ENCODE measurements around the gene PPP3R1.

Gene PPP3R1

DNA sequence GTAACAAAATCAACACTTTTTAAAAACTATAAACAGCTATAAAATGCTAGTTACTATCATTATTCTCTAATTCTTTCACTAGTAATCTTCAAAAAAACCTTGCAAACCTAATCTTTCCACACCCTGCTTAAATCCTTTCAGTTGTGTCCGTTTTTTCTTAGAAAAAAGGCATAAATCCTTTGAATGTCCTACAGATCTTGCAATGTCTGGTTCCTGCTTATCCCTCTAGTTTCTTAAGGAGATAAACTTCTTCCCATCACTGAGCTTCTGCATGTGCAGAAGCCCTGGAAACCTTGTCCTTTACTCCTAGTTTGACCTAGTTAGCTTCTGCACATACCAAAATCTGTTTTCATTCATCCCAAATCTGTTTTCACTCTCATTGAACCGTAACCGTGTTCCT lies 95.9 kb downstream of the PPP3R1 start:
- no peaks in the 10 kb centered on the region for H3K4me1 ChIP-seq (ENCODE audit: control insufficient read depth, insufficient read depth, low read length)
- peaks cover 4% of the 10 kb centered on the region; the same call in 1 of the 2 replicates for H3K36me3 ChIP-seq (ENCODE audit: control insufficient read depth, insufficient read depth, low read length)
- no peak for DNase-seq (ENCODE audit: low read depth, low spot score)
- H3K27me3 ChIP-seq (ENCODE audit: control insufficient read depth, insufficient read depth, low read length): no peaks in the 10 kb centered on the region
- WGBS (ENCODE audit: insufficient coverage, insufficient read length): no CpG with 5 or more reads among the region's 3 CpGs
- peak overlapping the region; percentile 69; the same call in 1 of the 2 replicates for H3K4me3 ChIP-seq (ENCODE audit: low read length)
- H3K9me3 ChIP-seq (ENCODE audit: control insufficient read depth, insufficient read depth, low read length): no peaks in the 10 kb centered on the region
- no peak overlapping the region for H3K27ac ChIP-seq (ENCODE audit: low read length)

GRCh38 chr2:68155618-68156017 lies 96.7 kb downstream of the PPP3R1 start:
- H3K27ac ChIP-seq (ENCODE audit: low read length): no peak overlapping the region
- no peak overlapping the region for H3K4me3 ChIP-seq (ENCODE audit: low read length)
- WGBS (ENCODE audit: insufficient coverage, insufficient read length): no CpG with 5 or more reads among the region's 7 CpGs

DNA sequence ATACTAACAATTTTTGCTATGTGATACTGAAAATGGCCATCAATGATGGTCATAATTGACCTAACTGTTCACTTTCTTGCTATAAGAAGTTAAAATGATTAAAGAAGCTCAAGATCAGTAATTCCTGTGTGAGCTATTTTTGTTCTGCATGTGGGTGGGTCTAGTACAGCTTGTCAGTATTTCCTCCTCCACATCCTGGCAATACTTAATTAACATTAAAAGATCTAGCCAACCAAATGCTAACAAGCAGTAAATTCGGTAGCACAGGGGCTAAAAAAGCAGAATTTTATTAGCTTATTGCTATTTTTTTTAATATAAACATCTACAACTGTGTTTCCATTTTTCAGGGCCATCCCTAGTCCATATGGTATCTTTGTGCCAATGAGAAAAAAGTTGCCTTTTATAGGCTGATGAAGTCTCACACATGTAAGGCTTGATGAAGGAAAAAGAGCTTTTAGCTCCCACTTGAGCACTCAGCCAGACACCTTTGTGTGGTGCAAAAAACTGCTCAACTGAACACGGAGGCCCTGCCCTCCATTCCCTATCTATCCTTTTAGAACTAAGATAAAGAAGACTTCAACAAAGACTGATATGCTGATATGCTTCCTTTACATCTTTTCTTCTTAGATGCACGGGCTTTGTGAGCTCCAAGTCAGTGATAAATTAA lies 99.5 kb downstream of the PPP3R1 start:
- WGBS (ENCODE audit: insufficient coverage, insufficient read length): no CpG with 5 or more reads among the region's 3 CpGs
- no peak overlapping the region for H3K27ac ChIP-seq (ENCODE audit: low read length)
- H3K36me3 ChIP-seq (ENCODE audit: control insufficient read depth, insufficient read depth, low read length): no peaks in the 10 kb centered on the region
- DNase-seq (ENCODE audit: low read depth, low spot score): no peak
- no peaks in the 10 kb centered on the region for H3K4me1 ChIP-seq (ENCODE audit: control insufficient read depth, insufficient read depth, low read length)
- H3K27me3 ChIP-seq (ENCODE audit: control insufficient read depth, insufficient read depth, low read length): no peaks in the 10 kb centered on the region
- no peaks in the 10 kb centered on the region for H3K9me3 ChIP-seq (ENCODE audit: control insufficient read depth, insufficient read depth, low read length)
- H3K4me3 ChIP-seq (ENCODE audit: low read length): no peak overlapping the region

More at GRCh38 chr2:68155618-68156017, 96.7 kb downstream of the PPP3R1 start:
- DNase-seq (ENCODE audit: low read depth, low spot score): no peak
- Histone ChIP-seq H3K36me3 (ENCODE audit: control insufficient read depth, insufficient read depth, low read length) (peaks cover 3% of the 10 kb centered on the region; the same call in 1 of the 2 replicates), H3K4me1 (ENCODE audit: control insufficient read depth, insufficient read depth, low read length) (no peaks in the 10 kb centered on the region), H3K27me3 (ENCODE audit: control insufficient read depth, insufficient read depth, low read length) (no peaks in the 10 kb centered on the region), H3K9me3 (ENCODE audit: control insufficient read depth, insufficient read depth, low read length) (no peaks in the 10 kb centered on the region)

GRCh38 chr2:68151037-68151436 lies 101.3 kb downstream of the PPP3R1 start:
- H3K9me3 ChIP-seq (ENCODE audit: control insufficient read depth, insufficient read depth, low read length): no peaks in the 10 kb centered on the region
- H3K27ac ChIP-seq (ENCODE audit: low read length): no peak overlapping the region

GRCh38 chr2:68141875-68142274 lies 110.5 kb downstream of the PPP3R1 start:
- no peak overlapping the region for H3K4me3 ChIP-seq (ENCODE audit: low read length)
- no peak overlapping the region for H3K27ac ChIP-seq (ENCODE audit: low read length)
- H3K4me1 ChIP-seq (ENCODE audit: control insufficient read depth, insufficient read depth, low read length): no peaks in the 10 kb centered on the region
- no peak for DNase-seq (ENCODE audit: low read depth, low spot score)
- H3K9me3 ChIP-seq (ENCODE audit: control insufficient read depth, insufficient read depth, low read length): no peaks in the 10 kb centered on the region
- H3K27me3 ChIP-seq (ENCODE audit: control insufficient read depth, insufficient read depth, low read length): no peaks in the 10 kb centered on the region
- WGBS (ENCODE audit: insufficient coverage, insufficient read length): no CpG with 5 or more reads among the region's 2 CpGs
- 0 out of 2 replicates have a peak, but pooled peaks cover 2% of the 10 kb centered on the region for H3K36me3 ChIP-seq (ENCODE audit: control insufficient read depth, insufficient read depth, low read length)

More at GRCh38 chr2:68151037-68151436, 101.3 kb downstream of the PPP3R1 start:
- no peak overlapping the region for H3K4me3 ChIP-seq (ENCODE audit: low read length)
- no peak for DNase-seq (ENCODE audit: low read depth, low spot score)
- H3K4me1 ChIP-seq (ENCODE audit: control insufficient read depth, insufficient read depth, low read length): no peaks in the 10 kb centered on the region
- H3K36me3 ChIP-seq (ENCODE audit: control insufficient read depth, insufficient read depth, low read length): no peaks in the 10 kb centered on the region
- H3K27me3 ChIP-seq (ENCODE audit: control insufficient read depth, insufficient read depth, low read length): no peaks in the 10 kb centered on the region

- Histone ChIP-seq H3K4me1 (ENCODE audit: control insufficient read depth, insufficient read depth, low read length) (no peaks in the 10 kb centered on the region), H3K4me3 (ENCODE audit: low read length) (no peak overlapping the region), H3K27me3 (ENCODE audit: control insufficient read depth, insufficient read depth, low read length) (no peaks in the 10 kb centered on the region), H3K9me3 (ENCODE audit: control insufficient read depth, insufficient read depth, low read length) (no peaks in the 10 kb centered on the region), H3K36me3 (ENCODE audit: control insufficient read depth, insufficient read depth, low read length) (peaks cover 2% of the 10 kb centered on the region; the same call in 1 of the 2 replicates), H3K27ac (ENCODE audit: low read length) (no peak overlapping the region)
- no CpG with 5 or more reads among the region's 7 CpGs for WGBS (ENCODE audit: insufficient coverage, insufficient read length)
- DNase-seq (ENCODE audit: low read depth, low spot score): no peak
Observed at GRCh38 chr2:68135448-68136320, 116.6 kb downstream of the PPP3R1 start.

DNA sequence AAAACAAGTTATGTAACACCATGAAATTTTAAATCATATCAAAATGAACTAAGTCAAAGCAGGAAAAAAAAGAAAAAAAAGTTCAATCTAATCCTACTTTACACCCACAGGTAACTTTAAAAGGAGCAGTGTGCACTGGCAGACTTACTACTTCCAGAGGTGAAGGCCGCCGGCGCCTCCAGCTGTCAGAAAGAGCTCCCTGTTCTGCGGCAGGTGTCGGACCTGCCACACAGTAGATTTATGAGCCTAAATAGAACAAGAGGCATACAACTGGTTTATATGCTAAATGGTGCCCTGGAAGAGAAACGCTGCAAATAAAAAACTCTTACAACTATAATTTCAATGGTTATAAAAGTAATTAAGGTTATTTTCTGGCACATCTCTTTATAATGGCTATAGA lies 117.8 kb downstream of the PPP3R1 start:
- H3K27ac ChIP-seq (ENCODE audit: low read length): no peak overlapping the region
- H3K27me3 ChIP-seq (ENCODE audit: control insufficient read depth, insufficient read depth, low read length): no peaks in the 10 kb centered on the region
- H3K4me1 ChIP-seq (ENCODE audit: control insufficient read depth, insufficient read depth, low read length): no peaks in the 10 kb centered on the region
- no peak overlapping the region for H3K4me3 ChIP-seq (ENCODE audit: low read length)
- no CpG with 5 or more reads among the region's 6 CpGs for WGBS (ENCODE audit: insufficient coverage, insufficient read length)
- H3K9me3 ChIP-seq (ENCODE audit: control insufficient read depth, insufficient read depth, low read length): no peaks in the 10 kb centered on the region
- DNase-seq (ENCODE audit: low read depth, low spot score): no peak
- H3K36me3 ChIP-seq (ENCODE audit: control insufficient read depth, insufficient read depth, low read length): peaks cover 2% of the 10 kb centered on the region; the same call in 1 of the 2 replicates

DNA sequence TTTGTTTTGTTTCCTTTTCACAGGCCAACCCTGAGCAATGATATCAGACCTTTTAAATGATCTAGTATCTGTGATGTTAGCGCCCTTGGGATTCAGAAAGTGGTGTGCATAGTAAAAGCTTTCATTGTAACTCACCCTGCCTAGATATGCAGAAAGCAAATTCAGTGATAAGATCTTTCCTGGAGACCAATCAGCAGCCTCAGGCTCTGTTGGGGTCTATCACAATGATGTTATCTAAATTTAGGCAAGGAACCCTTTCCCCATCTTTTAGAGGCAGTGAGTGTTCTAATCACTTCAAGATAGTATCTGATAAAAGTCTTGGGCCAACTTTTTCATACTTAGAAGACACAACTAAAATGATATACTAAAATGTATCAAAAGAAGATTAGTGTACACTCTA lies 118.2 kb downstream of the PPP3R1 start:
- H3K9me3 ChIP-seq (ENCODE audit: control insufficient read depth, insufficient read depth, low read length): no peaks in the 10 kb centered on the region
- H3K27ac ChIP-seq (ENCODE audit: low read length): no peak overlapping the region
- no peaks in the 10 kb centered on the region for H3K4me1 ChIP-seq (ENCODE audit: control insufficient read depth, insufficient read depth, low read length)
- no CpG with 5 or more reads among the region's 1 CpG for WGBS (ENCODE audit: insufficient coverage, insufficient read length)
- H3K36me3 ChIP-seq (ENCODE audit: control insufficient read depth, insufficient read depth, low read length): peaks cover 2% of the 10 kb centered on the region; the same call in 1 of the 2 replicates
- H3K27me3 ChIP-seq (ENCODE audit: control insufficient read depth, insufficient read depth, low read length): no peaks in the 10 kb centered on the region
- no peak for DNase-seq (ENCODE audit: low read depth, low spot score)
- no peak overlapping the region for H3K4me3 ChIP-seq (ENCODE audit: low read length)
